ENCODE results near the gene IGSF21.

IGSF21 gene

GRCh38 chr1:18247151-18247550 is 139.6 kb downstream of the IGSF21 start:
- Histone ChIP-seq H3K36me3 (replicated peaks) (no peaks in the 10 kb centered on the region), H3K9me3 (no peaks in the 10 kb centered on the region), H3K27me3 (ENCODE audit: low read depth) (peaks cover 8% of the 10 kb centered on the region; the same call in 1 of the 2 replicates), H3K4me1 (no peaks in the 10 kb centered on the region), H3K4me3 (no peak overlapping the region)
- no peak for DNase-seq (ENCODE audit: low spot score in 2 of 2)
- in situ Hi-C loops (cut with MboI; ENCODE audit: low sequenced_read_pairs) = no loop called here

DNA sequence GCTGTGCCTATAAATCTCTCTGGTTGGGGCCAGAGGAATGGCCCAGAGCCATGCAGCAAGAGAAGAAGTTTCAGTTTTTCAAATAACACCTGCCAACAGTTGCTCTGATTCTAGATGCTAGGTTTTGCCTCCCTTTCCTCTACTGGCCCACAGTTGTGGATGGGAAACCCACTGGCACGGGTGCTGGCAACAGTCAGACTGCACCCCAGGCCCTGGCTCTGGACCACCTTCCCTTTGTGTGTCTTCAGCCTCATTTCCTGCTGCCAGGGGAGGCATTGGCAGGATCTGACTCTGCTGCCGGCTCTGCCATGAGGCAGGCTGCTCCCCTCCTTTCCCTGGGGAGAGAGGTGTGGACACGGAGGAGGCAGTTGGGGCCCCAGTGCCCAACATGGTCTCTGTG is 142.0 kb downstream of the IGSF21 start:
- in situ Hi-C loops (cut with MboI; ENCODE audit: low sequenced_read_pairs) = no loop called here
- no peaks in the 10 kb centered on the region for H3K4me1 ChIP-seq
- 0 out of 2 replicates have a peak, but pooled peaks cover 2% of the 10 kb centered on the region for H3K27me3 ChIP-seq (ENCODE audit: low read depth)
- no peak for DNase-seq (ENCODE audit: low spot score in 2 of 2)
- H3K9me3 ChIP-seq = no peaks in the 10 kb centered on the region
- H3K4me3 ChIP-seq = no peak overlapping the region
- no peaks in the 10 kb centered on the region for H3K36me3 ChIP-seq (replicated peaks)

DNA sequence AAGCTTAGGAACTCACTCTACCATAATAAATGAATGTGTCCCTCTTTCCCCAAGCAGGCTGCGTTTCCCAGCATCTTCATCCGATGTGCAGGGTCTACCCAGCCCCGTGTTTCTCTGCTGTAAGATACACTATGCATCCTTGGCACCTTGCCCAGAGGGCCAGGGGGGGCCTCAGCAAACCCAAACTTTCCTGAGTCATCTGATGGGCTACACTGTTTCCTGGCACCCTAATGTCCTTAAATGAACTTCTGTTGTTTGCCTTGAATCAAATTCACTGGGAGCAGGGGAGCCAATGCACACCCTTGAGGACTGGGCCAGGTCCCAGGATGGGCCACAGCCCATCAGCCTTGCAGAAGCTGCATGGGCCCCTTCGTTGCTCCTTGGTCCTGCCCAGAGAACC is 145.5 kb downstream of the IGSF21 start:
- no peaks in the 10 kb centered on the region for H3K27me3 ChIP-seq (ENCODE audit: low read depth)
- no peaks in the 10 kb centered on the region for H3K9me3 ChIP-seq
- no peaks in the 10 kb centered on the region for H3K4me1 ChIP-seq
- DNase-seq (ENCODE audit: low spot score in 2 of 2) = no peak
- H3K36me3 ChIP-seq (replicated peaks) = no peaks in the 10 kb centered on the region
- no peak overlapping the region for H3K4me3 ChIP-seq
- in situ Hi-C loops (cut with MboI; ENCODE audit: low sequenced_read_pairs) = no loop called here

DNA sequence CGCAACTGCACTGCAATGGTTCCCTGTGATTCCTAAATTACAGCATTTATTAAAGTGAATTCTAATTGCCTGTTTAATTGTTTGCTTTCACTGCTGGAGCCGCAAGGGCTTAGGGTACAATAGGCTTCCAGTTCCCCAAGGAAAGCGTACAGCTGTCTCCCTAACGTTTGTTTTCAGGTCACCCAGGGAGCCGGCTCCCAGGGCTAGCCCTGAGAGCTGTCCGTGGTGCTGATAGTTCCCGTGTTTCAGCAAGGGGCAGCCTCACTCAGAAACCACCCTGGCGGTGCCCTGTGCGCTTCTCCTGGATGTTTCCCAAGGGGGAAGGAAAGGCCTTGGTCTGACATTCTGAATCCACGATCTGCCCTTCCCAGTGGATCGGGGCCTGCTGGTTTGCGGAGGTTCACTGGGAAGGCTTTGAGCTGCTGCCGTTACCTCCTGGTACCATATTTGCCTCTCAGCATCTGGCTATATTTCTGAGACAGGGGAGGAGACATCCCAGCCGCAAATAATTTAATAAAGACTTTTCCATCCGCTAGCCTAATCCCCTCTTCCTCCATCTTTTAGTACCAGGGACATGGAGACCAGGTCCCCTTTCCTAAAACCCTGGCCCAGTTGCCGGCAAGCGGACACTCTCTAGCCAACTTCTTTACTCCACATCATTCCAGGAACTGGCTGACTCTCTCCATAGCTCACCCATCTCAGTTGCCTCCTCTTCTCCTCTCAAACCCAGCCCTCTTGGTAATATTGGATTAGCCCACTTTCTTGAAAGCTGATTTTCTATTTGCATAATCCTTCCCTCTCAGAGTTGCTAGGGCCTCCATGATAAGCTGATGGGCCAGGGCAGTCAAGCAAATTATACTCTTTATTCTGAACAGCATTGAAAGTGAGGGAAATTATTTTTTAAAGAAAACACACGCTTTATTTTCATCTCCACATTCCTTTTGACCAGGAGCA is 149.0 kb downstream of the IGSF21 start:
- Histone ChIP-seq H3K36me3 (replicated peaks) (no peaks in the 10 kb centered on the region), H3K27me3 (ENCODE audit: low read depth) (no peaks in the 10 kb centered on the region)

DNA sequence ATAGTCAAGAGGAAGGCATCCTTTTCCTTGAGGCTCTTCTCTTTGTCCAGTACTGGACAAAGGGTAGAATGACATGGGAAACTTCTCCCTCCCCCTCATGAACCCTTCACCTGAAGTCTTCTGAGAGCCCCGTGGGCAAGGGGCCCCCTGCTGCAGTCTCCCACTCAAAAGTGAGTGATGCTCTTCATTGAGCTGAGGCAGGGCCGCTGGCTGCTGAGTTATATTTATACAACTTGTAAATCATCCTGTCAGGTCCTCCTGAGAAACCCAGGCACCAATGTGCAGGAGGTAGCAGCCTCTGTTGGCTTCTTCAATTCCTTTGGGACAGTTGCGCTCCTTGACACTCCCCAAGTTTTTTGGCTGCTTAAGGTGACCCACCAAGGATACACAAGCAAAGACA is 150.2 kb downstream of the IGSF21 start:
- DNase-seq (ENCODE audit: low spot score in 2 of 2) = no peak
- in situ Hi-C loops (cut with MboI; ENCODE audit: low sequenced_read_pairs) = no loop called here
- H3K4me3 ChIP-seq = no peak overlapping the region
- no peaks in the 10 kb centered on the region for H3K4me1 ChIP-seq
- no peaks in the 10 kb centered on the region for H3K9me3 ChIP-seq
- peaks cover 7% of the 10 kb centered on the region; the same call in 1 of the 2 replicates for H3K27me3 ChIP-seq (ENCODE audit: low read depth)
- H3K36me3 ChIP-seq (replicated peaks) = no peaks in the 10 kb centered on the region

More for the DNA sequence above, 149.0 kb downstream of the IGSF21 start:
- Histone ChIP-seq H3K9me3 (no peaks in the 10 kb centered on the region), H3K4me1 (no peaks in the 10 kb centered on the region), H3K4me3 (no peak overlapping the region)
- in situ Hi-C loops (cut with MboI; ENCODE audit: low sequenced_read_pairs) = no loop called here
- peak; percentile 34 to 82 for DNase-seq (ENCODE audit: low spot score in 2 of 2)

GRCh38 chr1:18261891-18262290 is 154.3 kb downstream of the IGSF21 start:
- DNase-seq (ENCODE audit: low spot score in 2 of 2) = no peak
- no peaks in the 10 kb centered on the region for H3K9me3 ChIP-seq
- no peak overlapping the region for H3K4me3 ChIP-seq
- in situ Hi-C loops (cut with MboI; ENCODE audit: low sequenced_read_pairs) = no loop called here
- H3K4me1 ChIP-seq = no peaks in the 10 kb centered on the region
- peaks cover 30% of the 10 kb centered on the region for H3K27me3 ChIP-seq (ENCODE audit: low read depth)
- H3K36me3 ChIP-seq (replicated peaks) = no peaks in the 10 kb centered on the region

- DNase-seq (ENCODE audit: low spot score in 2 of 2) = no peak
- Histone ChIP-seq H3K9me3 (no peaks in the 10 kb centered on the region), H3K4me3 (no peak overlapping the region), H3K4me1 (no peaks in the 10 kb centered on the region), H3K36me3 (replicated peaks) (no peaks in the 10 kb centered on the region), H3K27me3 (ENCODE audit: low read depth) (peaks cover 30% of the 10 kb centered on the region)
- in situ Hi-C loops (cut with MboI; ENCODE audit: low sequenced_read_pairs) = no loop called here
These were observed 155.1 kb downstream of the IGSF21 start for GRCh38 chr1:18262726-18263125.

DNA sequence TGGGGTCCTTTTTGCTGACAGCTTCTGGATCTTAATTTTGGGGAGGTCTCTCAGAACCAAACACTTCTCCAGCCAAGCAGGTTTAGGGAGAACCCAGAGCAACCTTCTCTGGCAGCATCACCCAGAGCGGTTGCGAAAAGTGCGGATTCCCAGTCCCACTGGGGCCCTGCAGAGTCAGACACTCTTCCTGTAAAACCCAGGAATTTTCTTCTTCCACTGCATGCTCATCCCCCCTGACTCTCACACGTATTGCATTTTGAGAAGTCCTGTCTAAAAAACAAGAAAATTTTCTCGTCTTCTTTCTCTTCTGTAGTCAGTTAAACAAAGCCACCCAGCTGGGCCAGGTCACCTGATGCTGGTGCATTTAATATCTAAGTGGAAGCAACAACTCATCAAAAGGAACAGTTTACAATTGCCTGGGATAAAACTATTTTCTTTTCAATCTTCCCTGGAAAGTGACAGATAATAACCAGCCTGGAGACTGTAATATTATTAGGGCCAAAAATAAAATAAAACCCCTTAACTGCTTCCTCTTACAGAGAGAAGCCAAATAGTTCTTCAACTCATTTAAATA is 156.0 kb downstream of the IGSF21 start:
- no peaks in the 10 kb centered on the region for H3K4me1 ChIP-seq
- H3K36me3 ChIP-seq (replicated peaks) = no peaks in the 10 kb centered on the region
- in situ Hi-C loops (cut with MboI; ENCODE audit: low sequenced_read_pairs) = no loop called here
- no peak for DNase-seq (ENCODE audit: low spot score in 2 of 2)
- peaks cover 30% of the 10 kb centered on the region for H3K27me3 ChIP-seq (ENCODE audit: low read depth)
- H3K4me3 ChIP-seq = no peak overlapping the region
- H3K9me3 ChIP-seq = no peaks in the 10 kb centered on the region

GRCh38 chr1:18264450-18265039 is 156.9 kb downstream of the IGSF21 start:
- Histone ChIP-seq H3K4me1 (no peaks in the 10 kb centered on the region), H3K27me3 (ENCODE audit: low read depth) (peaks cover 30% of the 10 kb centered on the region), H3K36me3 (replicated peaks) (no peaks in the 10 kb centered on the region), H3K4me3 (no peak overlapping the region), H3K9me3 (no peaks in the 10 kb centered on the region)
- in situ Hi-C loops (cut with MboI; ENCODE audit: low sequenced_read_pairs) = no loop called here
- no peak for DNase-seq (ENCODE audit: low spot score in 2 of 2)

DNA sequence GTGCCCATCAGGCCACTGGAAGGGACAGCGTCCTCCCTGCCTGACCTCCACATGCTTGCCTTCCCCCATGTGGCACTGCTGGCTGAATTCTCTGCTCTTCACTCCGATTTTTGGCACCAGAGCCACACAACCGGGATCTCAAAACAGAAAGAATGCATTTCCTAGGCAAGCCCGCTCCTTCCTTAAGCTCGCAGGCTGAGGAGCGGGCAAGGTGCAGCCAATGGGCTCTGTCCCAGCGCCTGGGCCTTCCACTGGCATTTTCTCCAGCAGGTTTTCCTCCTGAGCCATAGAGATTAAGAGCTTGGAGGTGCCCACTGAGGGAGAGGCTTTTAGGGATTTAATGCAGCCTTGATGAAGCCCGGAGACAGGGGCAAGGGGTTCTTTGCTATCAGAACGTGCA is 158.0 kb downstream of the IGSF21 start:
- H3K36me3 ChIP-seq (replicated peaks) = no peaks in the 10 kb centered on the region
- no peak for DNase-seq (ENCODE audit: low spot score in 2 of 2)
- H3K4me1 ChIP-seq = no peaks in the 10 kb centered on the region
- H3K9me3 ChIP-seq = no peaks in the 10 kb centered on the region
- peaks cover 30% of the 10 kb centered on the region for H3K27me3 ChIP-seq (ENCODE audit: low read depth)
- in situ Hi-C loops (cut with MboI; ENCODE audit: low sequenced_read_pairs) = no loop called here
- no peak overlapping the region for H3K4me3 ChIP-seq

DNA sequence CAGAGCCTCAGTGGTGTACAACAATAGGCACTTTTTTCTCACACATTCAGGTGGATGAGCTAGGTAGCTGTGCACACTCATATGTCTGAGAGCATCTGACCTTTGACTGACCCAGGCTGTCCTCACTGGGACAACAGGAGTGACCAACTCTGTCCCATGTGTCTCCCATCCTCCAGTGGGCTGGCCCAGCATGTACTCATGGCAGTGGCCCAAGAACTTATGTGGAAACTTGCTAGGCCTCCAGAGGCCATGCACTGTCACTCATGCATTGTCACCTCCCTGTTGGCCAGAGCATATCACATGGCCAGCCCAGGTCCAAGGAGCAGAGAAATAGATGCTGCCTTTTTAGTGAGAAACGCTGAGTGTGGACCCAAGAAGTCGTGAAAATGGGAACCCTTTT is 158.8 kb downstream of the IGSF21 start:
- Histone ChIP-seq H3K27me3 (ENCODE audit: low read depth) (peaks cover 30% of the 10 kb centered on the region), H3K36me3 (replicated peaks) (no peaks in the 10 kb centered on the region), H3K4me3 (no peak overlapping the region), H3K9me3 (no peaks in the 10 kb centered on the region), H3K4me1 (no peaks in the 10 kb centered on the region)
- DNase-seq (ENCODE audit: low spot score in 2 of 2) = no peak
- in situ Hi-C loops (cut with MboI; ENCODE audit: low sequenced_read_pairs) = no loop called here

GRCh38 chr1:18271336-18271735 is 163.7 kb downstream of the IGSF21 start:
- DNase-seq (ENCODE audit: low spot score in 2 of 2) = no peak
- H3K27me3 ChIP-seq (ENCODE audit: low read depth) = no peaks in the 10 kb centered on the region
- H3K36me3 ChIP-seq (replicated peaks) = no peaks in the 10 kb centered on the region
- H3K4me1 ChIP-seq = no peaks in the 10 kb centered on the region
- in situ Hi-C loops (cut with MboI; ENCODE audit: low sequenced_read_pairs) = no loop called here
- H3K9me3 ChIP-seq = no peaks in the 10 kb centered on the region
- no peak overlapping the region for H3K4me3 ChIP-seq

DNA sequence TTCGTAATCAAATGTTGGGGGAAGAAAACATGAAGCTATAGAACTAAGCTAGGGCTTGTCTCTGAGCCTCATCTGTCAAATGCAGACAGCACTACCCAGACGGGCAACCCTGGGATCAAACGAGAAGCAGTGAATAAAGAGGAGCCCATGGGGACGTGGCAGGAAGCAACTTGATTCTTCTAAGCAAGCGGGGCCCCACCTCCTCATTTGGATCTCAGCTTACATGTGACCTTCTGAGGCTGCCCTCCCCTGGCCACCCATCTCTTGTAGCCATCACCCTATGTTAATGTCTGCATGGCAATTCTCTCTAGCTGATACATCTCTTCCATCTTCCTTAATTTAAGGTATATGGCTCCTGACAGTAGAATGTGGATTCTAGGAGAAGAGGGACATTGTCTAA is 171.3 kb downstream of the IGSF21 start:
- in situ Hi-C loops (cut with MboI; ENCODE audit: low sequenced_read_pairs) = no loop called here
- H3K4me1 ChIP-seq = no peaks in the 10 kb centered on the region

More for the DNA sequence above, 171.3 kb downstream of the IGSF21 start:
- Histone ChIP-seq H3K9me3 (no peaks in the 10 kb centered on the region), H3K4me3 (no peak overlapping the region), H3K27me3 (ENCODE audit: low read depth) (peaks cover 20% of the 10 kb centered on the region), H3K36me3 (replicated peaks) (no peaks in the 10 kb centered on the region)
- DNase-seq (ENCODE audit: low spot score in 2 of 2) = no peak

All from HAP-1 (cell line).